Measurements from ENCODE around the gene ZC3HAV1.

The ZC3HAV1 gene

GRCh38 chr7:139011373-139011772, 98.1 kb downstream of the ZC3HAV1 start:
- no peak for DNase-seq

DNA sequence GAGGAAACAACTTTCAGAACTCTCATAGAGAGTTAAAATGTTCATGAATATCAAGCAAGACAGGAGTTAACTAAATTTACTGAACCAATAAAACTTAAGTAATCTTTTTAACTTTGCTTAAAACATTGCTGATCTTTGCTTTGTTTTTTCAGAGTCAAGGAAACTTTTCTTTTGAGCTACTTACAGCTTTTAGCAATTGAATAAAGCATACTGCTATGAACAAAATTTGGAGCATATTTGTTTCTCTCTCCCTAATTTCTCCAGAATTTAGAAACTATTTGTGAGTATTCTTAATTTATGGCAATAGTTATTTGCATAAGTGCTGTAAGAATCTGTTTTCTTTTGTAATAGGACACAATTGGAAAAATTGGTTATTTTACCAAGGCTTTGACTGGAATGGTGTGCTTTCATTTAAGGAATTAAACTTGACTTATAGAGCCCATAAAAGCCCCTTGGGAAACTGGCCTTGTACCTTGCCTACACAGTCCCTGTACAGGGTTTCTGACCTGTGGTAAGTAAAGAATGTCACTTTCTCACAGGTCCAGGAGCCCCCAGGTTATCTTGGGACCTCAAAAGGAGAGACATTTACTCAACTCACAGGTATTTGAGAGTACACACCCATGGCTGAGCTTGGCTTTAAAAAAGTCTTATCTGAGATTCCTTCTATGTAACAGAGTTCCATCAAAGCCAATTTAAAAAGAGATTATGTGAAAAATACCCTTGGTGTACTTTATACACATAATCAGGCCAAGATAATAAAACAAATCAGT, 105.0 kb downstream of the ZC3HAV1 start:
- peak; percentile 29 for DNase-seq

GRCh38 chr7:138999414-138999813, 110.1 kb downstream of the ZC3HAV1 start:
- no peak for DNase-seq
